Esophagus muscularis mucosa (tissue), 4 donors: ENCODE measurements around the gene EDEM3. TPM values are rescaled to one million over a fixed set of nuclear protein-coding genes. Genes with fewer than 3 reads are reported as not detected.

Experiments used
- DNase-seq: peaks from one replicate; pipeline ENCODE4 v3.0.0-alpha.2; 2017; ENCODE audit errors: extremely low spot score
- H3K27ac ChIP-seq, 4 donors: fragments of 200-600 bp; sonication (generic); replicated peaks in 1 of 4; 1 replicate in 3 of 4; 2 replicates in 1 of 4; pipeline ENCODE4 v1.5.1; 2016 to 2019; ENCODE audit warnings: mild to moderate bottlenecking in 1 of 4
- H3K27me3 ChIP-seq, 4 donors: fragments of 200-600 bp; sonication (generic); one replicate each; pipeline versions ENCODE4 v1.5.1 to v1.6.0; 2016 to 2019
- H3K36me3 ChIP-seq, 4 donors: fragments of 200-600 bp; sonication (generic); one replicate each; pipeline ENCODE4 v1.5.1; 2016 to 2019
- H3K4me1 ChIP-seq, 4 donors: fragments of 200-600 bp; sonication (generic); one replicate each; pipeline ENCODE4 v1.5.1; 2016 to 2019
- H3K4me3 ChIP-seq, 4 donors: fragments of 200-600 bp; sonication (generic); 1 replicate in 2 of 4; 2 replicates in 2 of 4; pipeline ENCODE4 v1.5.1; 2016 to 2019; ENCODE audit warnings: mild to moderate bottlenecking in 4 of 4, moderate library complexity in 1 of 4
- H3K9me3 ChIP-seq, 4 donors: fragments of 200-600 bp; sonication (generic); 1 replicate in 3 of 4; 2 replicates in 1 of 4; pipeline ENCODE4 v1.5.1; 2016 to 2019
- CTCF ChIP-seq, 3 experiments: fragments of 200-600 bp in 2 of 3; fragments of 450-650 bp in 1 of 3; sonication (generic) in 2 of 3; IDR thresholded peaks; one replicate each; pipeline ENCODE4 v1.5.1; 2017 to 2019; ENCODE audit warnings: antibody characterized with exemption in 3 of 3, mild to moderate bottlenecking in 2 of 3, moderate library complexity in 1 of 3
- EP300 ChIP-seq: sonication (generic); formaldehyde crosslinking; IDR thresholded peaks from one replicate; pipeline ENCODE4 v1.6.1; 2017; ENCODE audit warnings: antibody characterized with exemption
- POLR2A ChIP-seq: fragments of 450-650 bp; IDR thresholded peaks from one replicate; pipeline ENCODE4 v1.6.1; 2017; ENCODE audit warnings: antibody characterized with exemption, moderate library complexity, mild to moderate bottlenecking, low read depth
- POLR2AphosphoS5 ChIP-seq, 2 donors: sonication (generic); formaldehyde crosslinking; IDR thresholded peaks; one replicate each; pipeline ENCODE4 v1.6.1; 2017; ENCODE audit warnings: antibody characterized with exemption in 2 of 2
- WGBS: methylation state at CpG from one replicate; pipeline ENCODE4 v1.1.5; 2018; 5-methylcytosine and 5-hydroxymethylcytosine counted together
- intact Hi-C: fragments of 100-400 bp; cut with DNase I; formaldehyde crosslinking; loops from one replicate; pipeline ENCODE4 v1.15.1; 2023
- total RNA-seq, 4 donors: library from RNA; depleted of rRNA; stranded (reverse); fragments of >200 nt; gene quantifications; one replicate each; pipeline versions ENCODE4 v1.1.0 to v1.2.1, GENCODE V29; 2016

EDEM3 gene
- total RNA-seq, 4 donors from 2014 or later: 28.7 to 36.1 (median 29.4) TPM

GRCh38 chr1:184755226-184756065 is 788 bp upstream of the EDEM3 start:
- H3K27me3 ChIP-seq: no peaks in the 10 kb centered on the region
- DNase-seq: no peak
- intact Hi-C loops: no loop called here
- H3K27ac ChIP-seq: peak overlapping the region; percentile 87 to 96 (median 92)
- peak overlapping the region; percentile 74 to 95 (median 92) for H3K4me3 ChIP-seq
- H3K36me3 ChIP-seq: no peaks in the 10 kb centered on the region
- WGBS: 5% methylated on average over 27 of the region's 27 CpGs
- H3K4me1 ChIP-seq: peaks cover 16 to 32% (median 22%) of the 10 kb centered on the region in 4 donors
- no peaks in the 10 kb centered on the region for H3K9me3 ChIP-seq
- TF ChIP-seq POLR2A: no peak
- TF ChIP-seq CTCF (IDR thresholded peaks at IDR 0.05): peak in 1 of 3 experiments; percentile 14

- WGBS: 3% methylated on average over 29 of the region's 43 CpGs
- intact Hi-C loops: no loop called here
- Histone ChIP-seq H3K4me3 (peak overlapping the region; percentile 74 to 95 (median 92)), H3K9me3 (no peaks in the 10 kb centered on the region), H3K4me1 (peaks cover 16 to 32% (median 23%) of the 10 kb centered on the region in 4 donors), H3K27me3 (no peaks in the 10 kb centered on the region), H3K36me3 (no peaks in the 10 kb centered on the region), H3K27ac (peak overlapping the region; percentile 87 to 96 (median 92))
- TF ChIP-seq POLR2AphosphoS5 (IDR thresholded peaks at IDR 0.05) (peak in 1 of 2 donors; percentile 20), EP300 (no peak)
- DNase-seq: peak; percentile 92
Measured at GRCh38 chr1:184753608-184754475, 816 bp downstream of the EDEM3 start.

GRCh38 chr1:184753117-184753516 is 1.5 kb downstream of the EDEM3 start:
- intact Hi-C loops: no loop called here
- no peak for DNase-seq
- Histone ChIP-seq H3K4me1 (peaks cover 16 to 32% (median 23%) of the 10 kb centered on the region in 4 donors), H3K27me3 (no peaks in the 10 kb centered on the region), H3K36me3 (no peaks in the 10 kb centered on the region), H3K9me3 (no peaks in the 10 kb centered on the region), H3K4me3 (peak overlapping the region; percentile 74 to 95 (median 92)), H3K27ac (peak overlapping the region in 1 of 4 donors; percentile 95)
- TF ChIP-seq POLR2A (no peak), CTCF (IDR thresholded peaks at IDR 0.05) (no peak), EP300 (no peak), POLR2AphosphoS5 (IDR thresholded peaks at IDR 0.05) (no peak)
- WGBS: 71% methylated on average over 5 of the region's 5 CpGs

- H3K36me3 ChIP-seq: no peaks in the 10 kb centered on the region
- WGBS: 83% methylated on average over 2 of the region's 2 CpGs
- TF ChIP-seq EP300 (no peak), POLR2A (no peak), CTCF (IDR thresholded peaks at IDR 0.05) (no peak), POLR2AphosphoS5 (IDR thresholded peaks at IDR 0.05) (no peak)
- H3K27ac ChIP-seq: no peak overlapping the region
- no peak for DNase-seq
- no peaks in the 10 kb centered on the region for H3K9me3 ChIP-seq
- no peak overlapping the region for H3K4me3 ChIP-seq
- intact Hi-C loops: no loop called here
- no peaks in the 10 kb centered on the region for H3K27me3 ChIP-seq
- H3K4me1 ChIP-seq: peaks cover 16 to 32% (median 23%) of the 10 kb centered on the region in 4 donors
Measured at GRCh38 chr1:184752656-184753055, 2.0 kb downstream of the EDEM3 start.

- peaks cover 20 to 44% (median 31%) of the 10 kb centered on the region in 4 donors for H3K4me1 ChIP-seq
- no peak overlapping the region for H3K4me3 ChIP-seq
- intact Hi-C loops: no loop called here
- WGBS: 48% methylated on average over 2 of the region's 2 CpGs
- no peaks in the 10 kb centered on the region for H3K36me3 ChIP-seq
- H3K27ac ChIP-seq: peak overlapping the region in 1 of 4 donors; percentile 2
- TF ChIP-seq POLR2AphosphoS5 (IDR thresholded peaks at IDR 0.05) (no peak), CTCF (IDR thresholded peaks at IDR 0.05) (no peak), POLR2A (no peak), EP300 (no peak)
- H3K27me3 ChIP-seq: no peaks in the 10 kb centered on the region
- no peaks in the 10 kb centered on the region for H3K9me3 ChIP-seq
- no peak for DNase-seq
Measured at GRCh38 chr1:184748740-184749139, 5.9 kb downstream of the EDEM3 start.
